Measurements from ENCODE around the gene S100A12.

S100A12 gene

GRCh38 chr1:153397051-153397923 is 21.9 kb upstream of the S100A12 start:
- no peak for DNase-seq (ENCODE audit: low read depth)

GRCh38 chr1:153396461-153396860 is 21.0 kb upstream of the S100A12 start:
- DNase-seq (ENCODE audit: low read depth) = no peak

GRCh38 chr1:153395776-153396175 is 20.4 kb upstream of the S100A12 start:
- no peak for DNase-seq (ENCODE audit: low read depth)

- DNase-seq (ENCODE audit: low read depth) = no peak
Observed at GRCh38 chr1:153395136-153395685, 19.8 kb upstream of the S100A12 start.

- DNase-seq (ENCODE audit: low read depth) = no peak
Observed at GRCh38 chr1:153394391-153394790, 19.0 kb upstream of the S100A12 start.

GRCh38 chr1:153393926-153394325 is 18.5 kb upstream of the S100A12 start:
- no peak for DNase-seq (ENCODE audit: low read depth)

GRCh38 chr1:153392822-153393221 is 17.4 kb upstream of the S100A12 start:
- DNase-seq (ENCODE audit: low read depth) = no peak

GRCh38 chr1:153392258-153392657 is 16.8 kb upstream of the S100A12 start:
- DNase-seq (ENCODE audit: low read depth) = no peak

GRCh38 chr1:153390938-153391710 is 15.7 kb upstream of the S100A12 start, which contains the start of gene S100A8:
S100A8 (minus strand) TSS chr1:153391073; CDS start chr1:153390535, 538 bp downstream.
- DNase-seq (ENCODE audit: low read depth) = no peak

- DNase-seq (ENCODE audit: low read depth) = no peak
Observed at GRCh38 chr1:153389973-153390879, 14.8 kb upstream of the S100A12 start.

GRCh38 chr1:153389401-153389800 is 14.0 kb upstream of the S100A12 start:
- no peak for DNase-seq (ENCODE audit: low read depth)

GRCh38 chr1:153387785-153388184 is 12.4 kb upstream of the S100A12 start:
- DNase-seq (ENCODE audit: low read depth) = no peak

GRCh38 chr1:153387001-153387400 is 11.6 kb upstream of the S100A12 start:
- DNase-seq (ENCODE audit: low read depth) = no peak

GRCh38 chr1:153386500-153386901 is 11.1 kb upstream of the S100A12 start:
- DNase-seq (ENCODE audit: low read depth) = no peak

- no peak for DNase-seq (ENCODE audit: low read depth)
Observed at GRCh38 chr1:153384958-153385580, 9.6 kb upstream of the S100A12 start.

GRCh38 chr1:153380711-153381110 is 5.3 kb upstream of the S100A12 start:
- DNase-seq (ENCODE audit: low read depth) = no peak

- DNase-seq (ENCODE audit: low read depth) = no peak
Observed at GRCh38 chr1:153379591-153379990, 4.2 kb upstream of the S100A12 start.

GRCh38 chr1:153374071-153374470 is 1.4 kb downstream of the S100A12 start:
- DNase-seq (ENCODE audit: low read depth) = no peak

- DNase-seq (ENCODE audit: low read depth) = no peak
Observed at GRCh38 chr1:153372571-153372970, 2.9 kb downstream of the S100A12 start.

- no peak for DNase-seq (ENCODE audit: low read depth)
Observed at GRCh38 chr1:153371231-153371630, 4.2 kb downstream of the S100A12 start.

- DNase-seq (ENCODE audit: low read depth) = no peak
Observed at GRCh38 chr1:153370146-153370545, 5.3 kb downstream of the S100A12 start.
